GM12878 (cell line): ENCODE data around the gene ERAL1. TPM values are rescaled to one million over a fixed set of nuclear protein-coding genes. Genes with fewer than 3 reads are reported as not detected.

Source experiments
- ATAC-seq: fragments of 200-7000 bp; cut with Tn5 transposase; 3 replicates; pipeline ENCODE4 v1.9.1; 2020; ENCODE audit warnings: mild to moderate bottlenecking, moderate library complexity
- BruUV-seq: library from RNA; stranded (reverse); fragments of 400-500 nt; replicated peaks from 2 replicates; lab custom pipeline; 2021; lab: Mats Ljungman, UMichigan
- CTCF ChIA-PET: fragments of 300-600 bp; sonication (Branson Sonifier 250); formaldehyde crosslinking; extraction: SDS; loops from one replicate; lab custom pipeline; 2021; ENCODE audit warnings: inconsistent platforms; lab: Yijun Ruan, JAX
- POLR2A ChIA-PET: fragments of 350-600 bp; formaldehyde crosslinking; extraction: SDS; loops from one replicate; lab custom pipeline; 2021; ENCODE audit warnings: inconsistent platforms; lab: Charles Lee
- RAD21 ChIA-PET: fragments of 300-600 bp; sonication (Branson Sonifier 250); formaldehyde crosslinking; loops from one replicate; lab custom pipeline; 2023; ENCODE audit warnings: antibody characterized with exemption; ENCODE audit not compliant: unreplicated experiment; lab: Charles Lee
- SMC1A ChIA-PET: fragments of 300-600 bp; sonication (Branson Sonifier 250); formaldehyde crosslinking; loops from one replicate; lab custom pipeline; 2023; ENCODE audit not compliant: unreplicated experiment, uncharacterized antibody; lab: Charles Lee
- DNase-seq: peaks from one replicate; pipeline ENCODE4 v3.0.0-alpha.2; 2011; ENCODE audit warnings: low read depth, low spot score
- FAIRE-seq: peaks from 3 replicates; lab custom pipeline; 2011; peaks lifted over from hg19 to GRCh38; lab: Jason Lieb, UNC
- H2AFZ ChIP-seq: 2 replicates; pipeline ENCODE4 v1.6.0; 2011; ENCODE audit warnings: low read depth, low read length, control low read depth; ENCODE audit not compliant: control insufficient read depth
- H3K27ac ChIP-seq: 2 replicates; pipeline ENCODE4 v1.5.1; 2011; ENCODE audit warnings: control low read depth; ENCODE audit not compliant: control insufficient read depth, insufficient read depth
- H3K27me3 ChIP-seq, 2 experiments: replicated peaks in 1 of 2; 2 replicates each; pipeline versions ENCODE4 v1.6.0 to v1.6.1; 2011; ENCODE audit warnings: low read length in 1 of 2; ENCODE audit not compliant: control insufficient read depth in 2 of 2, insufficient read depth in 2 of 2
- H3K36me3 ChIP-seq, 2 experiments: 2 replicates each; pipeline ENCODE4 v1.5.1; 2011; ENCODE audit warnings: low read length in 1 of 2; ENCODE audit not compliant: control insufficient read depth in 2 of 2, insufficient read depth in 2 of 2
- H3K4me1 ChIP-seq: 2 replicates; pipeline ENCODE4 v1.6.1; 2011; ENCODE audit warnings: mild to moderate bottlenecking, low read length, moderate library complexity, mixed read lengths; ENCODE audit not compliant: control insufficient read depth, insufficient read depth
- H3K4me2 ChIP-seq: 2 replicates; pipeline ENCODE4 v1.6.0; 2011; ENCODE audit warnings: control low read depth; ENCODE audit not compliant: control insufficient read depth, insufficient read depth
- H3K4me3 ChIP-seq: fragments of 200-600 bp; sonication (generic); 2 replicates; pipeline ENCODE4 v1.5.1; 2016
- H3K79me2 ChIP-seq: 2 replicates; pipeline ENCODE4 v1.6.0; 2011; ENCODE audit warnings: low read length; ENCODE audit not compliant: control insufficient read depth, insufficient read depth
- H3K9ac ChIP-seq: 2 replicates; pipeline ENCODE4 v1.8.0; 2011; ENCODE audit warnings: low read length, control low read depth, mixed read lengths; ENCODE audit not compliant: control insufficient read depth, insufficient read depth
- H3K9me3 ChIP-seq: replicated peaks from 3 replicates; pipeline ENCODE4 v1.5.1; 2011; ENCODE audit warnings: mild to moderate bottlenecking, low read length; ENCODE audit not compliant: control insufficient read depth, insufficient read depth
- H4K20me1 ChIP-seq: 2 replicates; pipeline ENCODE4 v1.6.0; 2011; ENCODE audit not compliant: control insufficient read depth, insufficient read depth
- BCL11A ChIP-seq: IDR thresholded peaks from 2 replicates; pipeline ENCODE4 v1.6.1; 2011; ENCODE audit warnings: low read depth, low read length
- MYB ChIP-seq: fragments of 150-350 bp; IDR thresholded peaks from 2 replicates; pipeline ENCODE4 v1.6.1; 2014; ENCODE audit warnings: mild to moderate bottlenecking, low read depth, low read length, borderline replicate concordance
- WGBS: methylation state at CpG from one replicate; pipeline ENCODE4 v1.1.6; 2016; ENCODE audit warnings: low lambda C conversion rate; ENCODE audit not compliant: insufficient replicate concordance, insufficient coverage; ENCODE audit errors: missing lambda C conversion rate; 5-methylcytosine and 5-hydroxymethylcytosine counted together
- in situ Hi-C: fragments of 300-500 bp; cut with MboI; formaldehyde crosslinking; loops from 9 replicates; pipeline ENCODE4 v1.14.3; 2018; ENCODE audit warnings: mixed read lengths
- intact Hi-C: fragments of 100-400 bp; cut with micrococcal nuclease; formaldehyde crosslinking; loops from one replicate; pipeline ENCODE4 v1.14.2; 2022; ENCODE audit not compliant: unreplicated experiment
- polyA plus RNA-seq, 11 experiments: library from polyadenylated mRNA; depleted of rRNA in 4 of 11; unstranded in 6 of 11; stranded (reverse) in 5 of 11; fragments of >200 nt; fragmentation: Nextera tagmentation in 4 of 11; fragmentation: Illumina TruSeq in 1 of 11; extraction: Ambion mirVana in 4 of 11; extraction: Trizol in 1 of 11; gene quantifications; 1 replicate in 1 of 11; 2 replicates in 10 of 11; pipeline versions ENCODE4 v1.2.1 to v1.2.3, GENCODE V29; 2011 to 2016; ENCODE audit warnings: inconsistent platforms in 2 of 11, missing spikeins in 2 of 11, low read depth in 1 of 11
- total RNA-seq, 4 experiments: library from RNA; depleted of rRNA in 3 of 4; stranded (reverse); fragments of >200 nt in 3 of 4; fragmentation: Illumina TruSeq in 1 of 4; extraction: Trizol in 1 of 4; gene quantifications; 2 replicates each; pipeline versions ENCODE4 v1.2.1 to v1.2.3, GENCODE V29; 2013 to 2021
- TF ChIP-seq, protein P1 (sequence below): IDR thresholded peaks from 2 replicates; pipeline ENCODE4 v1.6.1; 2012; ENCODE audit warnings: low read depth, low read length, improper control_type of control experiment
- TF ChIP-seq, protein P2 (sequence below): fragments of 450-650 bp; formaldehyde crosslinking; IDR thresholded peaks from 2 replicates; pipeline ENCODE4 v1.4.0; 2020; ENCODE audit warnings: mild to moderate bottlenecking, moderate library complexity
- TF ChIP-seq, protein P3 (sequence below): fragments of 150-350 bp; IDR thresholded peaks from 2 replicates; pipeline ENCODE4 v1.6.1; 2016; ENCODE audit warnings: low read depth, low read length

ERAL1 gene
- total and polyA plus RNA-seq, 10 of the 15 experiments (the other 5 are each of a cell fraction or from before 2014, with no cell fraction given), result 27.7 to 175 (median 104) TPM

DNA sequence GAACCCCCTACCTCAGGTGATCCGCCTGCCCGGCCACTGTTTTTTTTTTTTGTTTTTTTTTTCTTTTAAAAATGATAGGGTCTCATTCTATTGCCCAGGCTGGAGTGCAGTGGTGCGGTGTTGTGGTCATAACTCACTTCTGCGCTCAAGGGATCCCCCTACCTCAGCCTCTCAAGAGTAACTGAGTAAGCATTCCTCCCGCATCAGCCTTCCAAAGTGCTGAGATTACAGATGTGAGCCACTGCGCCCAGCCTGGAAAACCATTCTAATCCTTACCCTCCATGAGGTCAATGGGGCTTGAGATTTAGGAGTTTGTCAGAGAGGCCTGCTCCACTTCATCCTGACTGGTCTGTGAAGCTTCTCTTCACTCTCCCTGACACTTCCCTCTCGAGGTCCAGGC, 12.5 kb downstream of the ERAL1 start:
- H3K4me2 ChIP-seq, result no peak overlapping the region
- no peaks in the 10 kb centered on the region for H3K36me3 ChIP-seq
- no peaks in the 10 kb centered on the region for H3K27me3 ChIP-seq
- BruUV-seq, result no TSS peak
- POLR2A ChIA-PET, result interaction anchor here (0.7 kb wide), 1 partner anchor 24 kb away, joined by 3 read pairs; the partner anchor contains the start of gene FAM222B
- no peak overlapping the region for H3K9ac ChIP-seq
- ATAC-seq (no peak), FAIRE-seq (no peak), DNase-seq (no peak)
- in situ Hi-C loops (no loop called here), intact Hi-C loops (no loop called here)
- TF ChIP-seq, protein P1, sequence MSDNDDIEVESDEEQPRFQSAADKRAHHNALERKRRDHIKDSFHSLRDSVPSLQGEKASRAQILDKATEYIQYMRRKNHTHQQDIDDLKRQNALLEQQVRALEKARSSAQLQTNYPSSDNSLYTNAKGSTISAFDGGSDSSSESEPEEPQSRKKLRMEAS, result no peak
- TF ChIP-seq, protein P2, sequence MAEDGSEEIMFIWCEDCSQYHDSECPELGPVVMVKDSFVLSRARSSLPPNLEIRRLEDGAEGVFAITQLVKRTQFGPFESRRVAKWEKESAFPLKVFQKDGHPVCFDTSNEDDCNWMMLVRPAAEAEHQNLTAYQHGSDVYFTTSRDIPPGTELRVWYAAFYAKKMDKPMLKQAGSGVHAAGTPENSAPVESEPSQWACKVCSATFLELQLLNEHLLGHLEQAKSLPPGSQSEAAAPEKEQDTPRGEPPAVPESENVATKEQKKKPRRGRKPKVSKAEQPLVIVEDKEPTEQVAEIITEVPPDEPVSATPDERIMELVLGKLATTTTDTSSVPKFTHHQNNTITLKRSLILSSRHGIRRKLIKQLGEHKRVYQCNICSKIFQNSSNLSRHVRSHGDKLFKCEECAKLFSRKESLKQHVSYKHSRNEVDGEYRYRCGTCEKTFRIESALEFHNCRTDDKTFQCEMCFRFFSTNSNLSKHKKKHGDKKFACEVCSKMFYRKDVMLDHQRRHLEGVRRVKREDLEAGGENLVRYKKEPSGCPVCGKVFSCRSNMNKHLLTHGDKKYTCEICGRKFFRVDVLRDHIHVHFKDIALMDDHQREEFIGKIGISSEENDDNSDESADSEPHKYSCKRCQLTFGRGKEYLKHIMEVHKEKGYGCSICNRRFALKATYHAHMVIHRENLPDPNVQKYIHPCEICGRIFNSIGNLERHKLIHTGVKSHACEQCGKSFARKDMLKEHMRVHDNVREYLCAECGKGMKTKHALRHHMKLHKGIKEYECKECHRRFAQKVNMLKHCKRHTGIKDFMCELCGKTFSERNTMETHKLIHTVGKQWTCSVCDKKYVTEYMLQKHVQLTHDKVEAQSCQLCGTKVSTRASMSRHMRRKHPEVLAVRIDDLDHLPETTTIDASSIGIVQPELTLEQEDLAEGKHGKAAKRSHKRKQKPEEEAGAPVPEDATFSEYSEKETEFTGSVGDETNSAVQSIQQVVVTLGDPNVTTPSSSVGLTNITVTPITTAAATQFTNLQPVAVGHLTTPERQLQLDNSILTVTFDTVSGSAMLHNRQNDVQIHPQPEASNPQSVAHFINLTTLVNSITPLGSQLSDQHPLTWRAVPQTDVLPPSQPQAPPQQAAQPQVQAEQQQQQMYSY (CRISPR knock-in tag), result no peak
- TF ChIP-seq BCL11A (no peak), MYB (no peak)
- TF ChIP-seq, protein P3, sequence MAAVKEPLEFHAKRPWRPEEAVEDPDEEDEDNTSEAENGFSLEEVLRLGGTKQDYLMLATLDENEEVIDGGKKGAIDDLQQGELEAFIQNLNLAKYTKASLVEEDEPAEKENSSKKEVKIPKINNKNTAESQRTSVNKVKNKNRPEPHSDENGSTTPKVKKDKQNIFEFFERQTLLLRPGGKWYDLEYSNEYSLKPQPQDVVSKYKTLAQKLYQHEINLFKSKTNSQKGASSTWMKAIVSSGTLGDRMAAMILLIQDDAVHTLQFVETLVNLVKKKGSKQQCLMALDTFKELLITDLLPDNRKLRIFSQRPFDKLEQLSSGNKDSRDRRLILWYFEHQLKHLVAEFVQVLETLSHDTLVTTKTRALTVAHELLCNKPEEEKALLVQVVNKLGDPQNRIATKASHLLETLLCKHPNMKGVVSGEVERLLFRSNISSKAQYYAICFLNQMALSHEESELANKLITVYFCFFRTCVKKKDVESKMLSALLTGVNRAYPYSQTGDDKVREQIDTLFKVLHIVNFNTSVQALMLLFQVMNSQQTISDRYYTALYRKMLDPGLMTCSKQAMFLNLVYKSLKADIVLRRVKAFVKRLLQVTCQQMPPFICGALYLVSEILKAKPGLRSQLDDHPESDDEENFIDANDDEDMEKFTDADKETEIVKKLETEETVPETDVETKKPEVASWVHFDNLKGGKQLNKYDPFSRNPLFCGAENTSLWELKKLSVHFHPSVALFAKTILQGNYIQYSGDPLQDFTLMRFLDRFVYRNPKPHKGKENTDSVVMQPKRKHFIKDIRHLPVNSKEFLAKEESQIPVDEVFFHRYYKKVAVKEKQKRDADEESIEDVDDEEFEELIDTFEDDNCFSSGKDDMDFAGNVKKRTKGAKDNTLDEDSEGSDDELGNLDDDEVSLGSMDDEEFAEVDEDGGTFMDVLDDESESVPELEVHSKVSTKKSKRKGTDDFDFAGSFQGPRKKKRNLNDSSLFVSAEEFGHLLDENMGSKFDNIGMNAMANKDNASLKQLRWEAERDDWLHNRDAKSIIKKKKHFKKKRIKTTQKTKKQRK, result no peak
- H2AFZ ChIP-seq, result no peak overlapping the region
- no peaks in the 10 kb centered on the region for H3K9me3 ChIP-seq
- no peak overlapping the region for H3K27ac ChIP-seq
- SMC1A ChIA-PET, result interaction anchor here (4.0 kb wide), 1 partner anchor 26 kb away, joined by 19 read pairs; no protein-coding TSS in a partner anchor
- H3K79me2 ChIP-seq, result no peaks in the 10 kb centered on the region
- no peaks in the 10 kb centered on the region for H4K20me1 ChIP-seq
- peaks cover 23% of the 10 kb centered on the region for H3K4me1 ChIP-seq
- 91% methylated on average over 6 of the region's 7 CpGs for WGBS
- RAD21 ChIA-PET, result interaction anchor here (0.7 to 2.4 kb wide), 2 partner anchors 10 to 25 kb away, joined by 3 to 7 read pairs; no protein-coding TSS in a partner anchor
- CTCF ChIA-PET, result interaction anchor here (1.6 to 1.7 kb wide), 2 partner anchors 116 to 220 kb away, joined by 3 to 4 read pairs; no protein-coding TSS in a partner anchor
- no peak overlapping the region for H3K4me3 ChIP-seq
